HepG2 (cell line): ENCODE measurements around the gene WDR54. TPM values are rescaled to one million over a fixed set of nuclear protein-coding genes. Genes with fewer than 3 reads are reported as not detected.

Source experiments
- FOXK2 ChIP-seq: fragments of 450-650 bp; IDR thresholded peaks from 2 replicates; pipeline ENCODE4 v1.6.1; 2016
- FOXO4 ChIP-seq: sonication (generic); formaldehyde crosslinking; conservative IDR thresholded peaks from 2 replicates; pipeline ENCODE4 v1.8.1; 2023; ENCODE audit warnings: missing genetic modification reagents
- HHEX ChIP-seq: IDR thresholded peaks from 2 replicates; pipeline ENCODE4 v1.6.1; 2016; ENCODE audit warnings: control low read depth
- KDM2A ChIP-seq: sonication (generic); formaldehyde crosslinking; IDR thresholded peaks from 2 replicates; pipeline ENCODE4 v1.4.0; 2020; ENCODE audit warnings: low read depth, missing genetic modification reagents, borderline replicate concordance
- NFE2 ChIP-seq: sonication (generic); formaldehyde crosslinking; IDR thresholded peaks from 2 replicates; pipeline ENCODE4 v1.4.0; 2020; ENCODE audit warnings: missing genetic modification reagents
- POLR2G ChIP-seq: fragments of 200-400 bp; formaldehyde crosslinking; IDR thresholded peaks from 2 replicates; pipeline ENCODE4 v1.6.1; 2018; ENCODE audit warnings: mild to moderate bottlenecking, low read depth, low read length, moderate library complexity
- RFX3 ChIP-seq: IDR thresholded peaks from 2 replicates; pipeline ENCODE4 v1.6.1; 2016; ENCODE audit warnings: missing biosample characterization, missing genetic modification reagents
- RNF2 ChIP-seq: fragments of 450-650 bp; conservative IDR thresholded peaks from 2 replicates; pipeline ENCODE4 v1.6.1; 2016; ENCODE audit warnings: low read depth
- SNAI1 ChIP-seq: sonication (generic); formaldehyde crosslinking; IDR thresholded peaks from 2 replicates; pipeline ENCODE4 v1.5.0; 2020; ENCODE audit warnings: mild to moderate bottlenecking, missing genetic modification reagents, borderline replicate concordance
- TAF15 ChIP-seq: fragments of 200-400 bp; formaldehyde crosslinking; IDR thresholded peaks from one replicate; pipeline ENCODE4 v1.6.1; 2018; ENCODE audit warnings: mild to moderate bottlenecking, low read depth, low read length; ENCODE audit not compliant: poor library complexity, severe bottlenecking
- ZNF431 ChIP-seq: sonication (generic); formaldehyde crosslinking; IDR thresholded peaks from 2 replicates; pipeline ENCODE4 v1.9.0; 2022; ENCODE audit warnings: missing genetic modification reagents, low read depth, mild to moderate bottlenecking, borderline replicate concordance
- ZNF570 ChIP-seq: sonication (generic); formaldehyde crosslinking; IDR thresholded peaks from 2 replicates; pipeline ENCODE4 v1.4.0; 2020; ENCODE audit warnings: mild to moderate bottlenecking, missing genetic modification reagents, borderline replicate concordance
- polyA plus RNA-seq, 8 experiments: library from polyadenylated mRNA; depleted of rRNA in 3 of 8; stranded (reverse) in 7 of 8; unstranded in 1 of 8; fragments of >200 nt; fragmentation: Illumina TruSeq in 4 of 8; extraction: Trizol in 4 of 8; gene quantifications; 2 replicates each; pipeline versions ENCODE4 v1.2.1 to v1.2.3, GENCODE V29; 2011 to 2016; ENCODE audit warnings: low read depth in 4 of 8, missing spikeins in 1 of 8, mixed read lengths in 1 of 8; ENCODE audit not compliant: insufficient read depth in 1 of 8
- total RNA-seq, 5 experiments: library from RNA; depleted of rRNA; stranded (reverse); fragments of >200 nt; fragmentation: Illumina TruSeq; extraction: Trizol; gene quantifications; 2 replicates each; pipeline ENCODE4 v1.2.3, GENCODE V29; 2016; ENCODE audit warnings: low read depth in 1 of 5
- TF ChIP-seq, protein P1 (sequence below): sonication (generic); formaldehyde crosslinking; IDR thresholded peaks from 2 replicates; pipeline ENCODE4 v1.9.0; 2021; ENCODE audit warnings: mild to moderate bottlenecking, missing genetic modification reagents
- TF ChIP-seq, protein P2 (sequence below): sonication (generic); formaldehyde crosslinking; IDR thresholded peaks from 2 replicates; pipeline ENCODE4 v1.8.0; 2022; ENCODE audit warnings: mild to moderate bottlenecking, missing genetic modification reagents; ENCODE audit not compliant: insufficient replicate concordance
- TF ChIP-seq, protein P3 (sequence below): sonication (generic); formaldehyde crosslinking; IDR thresholded peaks from 2 replicates; pipeline ENCODE4 v1.5.0; 2020; ENCODE audit warnings: mild to moderate bottlenecking, missing genetic modification reagents

Gene WDR54
- total and polyA plus RNA-seq, 2 of the 13 experiments (the other 11 are each of a cell fraction or from before 2014, with no cell fraction given) = 2.0 to 17.3 TPM

- TF ChIP-seq, protein P1, sequence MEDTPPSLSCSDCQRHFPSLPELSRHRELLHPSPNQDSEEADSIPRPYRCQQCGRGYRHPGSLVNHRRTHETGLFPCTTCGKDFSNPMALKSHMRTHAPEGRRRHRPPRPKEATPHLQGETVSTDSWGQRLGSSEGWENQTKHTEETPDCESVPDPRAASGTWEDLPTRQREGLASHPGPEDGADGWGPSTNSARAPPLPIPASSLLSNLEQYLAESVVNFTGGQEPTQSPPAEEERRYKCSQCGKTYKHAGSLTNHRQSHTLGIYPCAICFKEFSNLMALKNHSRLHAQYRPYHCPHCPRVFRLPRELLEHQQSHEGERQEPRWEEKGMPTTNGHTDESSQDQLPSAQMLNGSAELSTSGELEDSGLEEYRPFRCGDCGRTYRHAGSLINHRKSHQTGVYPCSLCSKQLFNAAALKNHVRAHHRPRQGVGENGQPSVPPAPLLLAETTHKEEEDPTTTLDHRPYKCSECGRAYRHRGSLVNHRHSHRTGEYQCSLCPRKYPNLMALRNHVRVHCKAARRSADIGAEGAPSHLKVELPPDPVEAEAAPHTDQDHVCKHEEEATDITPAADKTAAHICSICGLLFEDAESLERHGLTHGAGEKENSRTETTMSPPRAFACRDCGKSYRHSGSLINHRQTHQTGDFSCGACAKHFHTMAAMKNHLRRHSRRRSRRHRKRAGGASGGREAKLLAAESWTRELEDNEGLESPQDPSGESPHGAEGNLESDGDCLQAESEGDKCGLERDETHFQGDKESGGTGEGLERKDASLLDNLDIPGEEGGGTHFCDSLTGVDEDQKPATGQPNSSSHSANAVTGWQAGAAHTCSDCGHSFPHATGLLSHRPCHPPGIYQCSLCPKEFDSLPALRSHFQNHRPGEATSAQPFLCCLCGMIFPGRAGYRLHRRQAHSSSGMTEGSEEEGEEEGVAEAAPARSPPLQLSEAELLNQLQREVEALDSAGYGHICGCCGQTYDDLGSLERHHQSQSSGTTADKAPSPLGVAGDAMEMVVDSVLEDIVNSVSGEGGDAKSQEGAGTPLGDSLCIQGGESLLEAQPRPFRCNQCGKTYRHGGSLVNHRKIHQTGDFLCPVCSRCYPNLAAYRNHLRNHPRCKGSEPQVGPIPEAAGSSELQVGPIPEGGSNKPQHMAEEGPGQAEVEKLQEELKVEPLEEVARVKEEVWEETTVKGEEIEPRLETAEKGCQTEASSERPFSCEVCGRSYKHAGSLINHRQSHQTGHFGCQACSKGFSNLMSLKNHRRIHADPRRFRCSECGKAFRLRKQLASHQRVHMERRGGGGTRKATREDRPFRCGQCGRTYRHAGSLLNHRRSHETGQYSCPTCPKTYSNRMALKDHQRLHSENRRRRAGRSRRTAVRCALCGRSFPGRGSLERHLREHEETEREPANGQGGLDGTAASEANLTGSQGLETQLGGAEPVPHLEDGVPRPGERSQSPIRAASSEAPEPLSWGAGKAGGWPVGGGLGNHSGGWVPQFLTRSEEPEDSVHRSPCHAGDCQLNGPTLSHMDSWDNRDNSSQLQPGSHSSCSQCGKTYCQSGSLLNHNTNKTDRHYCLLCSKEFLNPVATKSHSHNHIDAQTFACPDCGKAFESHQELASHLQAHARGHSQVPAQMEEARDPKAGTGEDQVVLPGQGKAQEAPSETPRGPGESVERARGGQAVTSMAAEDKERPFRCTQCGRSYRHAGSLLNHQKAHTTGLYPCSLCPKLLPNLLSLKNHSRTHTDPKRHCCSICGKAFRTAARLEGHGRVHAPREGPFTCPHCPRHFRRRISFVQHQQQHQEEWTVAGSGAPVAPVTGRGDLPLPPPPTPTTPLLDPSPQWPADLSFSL (CRISPR knock-in tag) = no peak
- TF ChIP-seq HHEX (CRISPR knock-in tag) = no peak
- TF ChIP-seq FOXK2 = no peak
- no peak for TF ChIP-seq ZNF570 (CRISPR knock-in tag)
- peak; percentile 20; the same call in 1 of the 2 replicates for TF ChIP-seq KDM2A (CRISPR knock-in tag)
- no peak for TF ChIP-seq RNF2
- TF ChIP-seq, protein P2, sequence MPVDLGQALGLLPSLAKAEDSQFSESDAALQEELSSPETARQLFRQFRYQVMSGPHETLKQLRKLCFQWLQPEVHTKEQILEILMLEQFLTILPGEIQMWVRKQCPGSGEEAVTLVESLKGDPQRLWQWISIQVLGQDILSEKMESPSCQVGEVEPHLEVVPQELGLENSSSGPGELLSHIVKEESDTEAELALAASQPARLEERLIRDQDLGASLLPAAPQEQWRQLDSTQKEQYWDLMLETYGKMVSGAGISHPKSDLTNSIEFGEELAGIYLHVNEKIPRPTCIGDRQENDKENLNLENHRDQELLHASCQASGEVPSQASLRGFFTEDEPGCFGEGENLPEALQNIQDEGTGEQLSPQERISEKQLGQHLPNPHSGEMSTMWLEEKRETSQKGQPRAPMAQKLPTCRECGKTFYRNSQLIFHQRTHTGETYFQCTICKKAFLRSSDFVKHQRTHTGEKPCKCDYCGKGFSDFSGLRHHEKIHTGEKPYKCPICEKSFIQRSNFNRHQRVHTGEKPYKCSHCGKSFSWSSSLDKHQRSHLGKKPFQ (CRISPR knock-in tag) = no peak
- TF ChIP-seq FOXO4 (CRISPR knock-in tag) = no peak
- TF ChIP-seq, protein P3, sequence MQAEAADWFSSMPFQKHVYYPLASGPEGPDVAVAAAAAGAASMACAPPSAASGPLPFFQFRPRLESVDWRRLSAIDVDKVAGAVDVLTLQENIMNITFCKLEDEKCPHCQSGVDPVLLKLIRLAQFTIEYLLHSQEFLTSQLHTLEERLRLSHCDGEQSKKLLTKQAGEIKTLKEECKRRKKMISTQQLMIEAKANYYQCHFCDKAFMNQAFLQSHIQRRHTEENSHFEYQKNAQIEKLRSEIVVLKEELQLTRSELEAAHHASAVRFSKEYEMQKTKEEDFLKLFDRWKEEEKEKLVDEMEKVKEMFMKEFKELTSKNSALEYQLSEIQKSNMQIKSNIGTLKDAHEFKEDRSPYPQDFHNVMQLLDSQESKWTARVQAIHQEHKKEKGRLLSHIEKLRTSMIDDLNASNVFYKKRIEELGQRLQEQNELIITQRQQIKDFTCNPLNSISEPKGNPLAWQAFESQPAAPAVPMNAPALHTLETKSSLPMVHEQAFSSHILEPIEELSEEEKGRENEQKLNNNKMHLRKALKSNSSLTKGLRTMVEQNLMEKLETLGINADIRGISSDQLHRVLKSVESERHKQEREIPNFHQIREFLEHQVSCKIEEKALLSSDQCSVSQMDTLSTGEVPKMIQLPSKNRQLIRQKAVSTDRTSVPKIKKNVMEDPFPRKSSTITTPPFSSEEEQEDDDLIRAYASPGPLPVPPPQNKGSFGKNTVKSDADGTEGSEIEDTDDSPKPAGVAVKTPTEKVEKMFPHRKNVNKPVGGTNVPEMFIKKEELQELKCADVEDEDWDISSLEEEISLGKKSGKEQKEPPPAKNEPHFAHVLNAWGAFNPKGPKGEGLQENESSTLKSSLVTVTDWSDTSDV (CRISPR knock-in tag) = no peak
- no peak for TF ChIP-seq NFE2 (CRISPR knock-in tag)
- TF ChIP-seq TAF15 = no peak
- 0 out of 2 replicates have a peak, but pooled peaks have one; percentile 19 for TF ChIP-seq POLR2G
- TF ChIP-seq SNAI1 (CRISPR knock-in tag) = no peak
- TF ChIP-seq RFX3 (CRISPR knock-in tag) = no peak
- no peak for TF ChIP-seq ZNF431 (CRISPR knock-in tag)
These were observed 39.9 kb downstream of the WDR54 start (continued) for GRCh38 chr2:74461187-74462053.
